GM12878 (cell line): ENCODE data around the gene GOLPH3. TPM values are rescaled to one million over a fixed set of nuclear protein-coding genes. Genes with fewer than 3 reads are reported as not detected.

Experiments
- ATAC-seq: fragments of 200-7000 bp; cut with Tn5 transposase; 3 replicates; pipeline ENCODE4 v1.9.1; 2020; ENCODE audit warnings: mild to moderate bottlenecking, moderate library complexity
- BruUV-seq: library from RNA; stranded (reverse); fragments of 400-500 nt; replicated peaks from 2 replicates; lab custom pipeline; 2021; lab: Mats Ljungman, UMichigan
- CTCF ChIA-PET: fragments of 300-600 bp; sonication (Branson Sonifier 250); formaldehyde crosslinking; extraction: SDS; loops from one replicate; lab custom pipeline; 2021; ENCODE audit warnings: inconsistent platforms; lab: Yijun Ruan, JAX
- POLR2A ChIA-PET: fragments of 350-600 bp; formaldehyde crosslinking; extraction: SDS; loops from one replicate; lab custom pipeline; 2021; ENCODE audit warnings: inconsistent platforms; lab: Charles Lee
- RAD21 ChIA-PET: fragments of 300-600 bp; sonication (Branson Sonifier 250); formaldehyde crosslinking; loops from one replicate; lab custom pipeline; 2023; ENCODE audit warnings: antibody characterized with exemption; ENCODE audit not compliant: unreplicated experiment; lab: Charles Lee
- SMC1A ChIA-PET: fragments of 300-600 bp; sonication (Branson Sonifier 250); formaldehyde crosslinking; loops from one replicate; lab custom pipeline; 2023; ENCODE audit not compliant: unreplicated experiment, uncharacterized antibody; lab: Charles Lee
- DNase-seq: peaks from one replicate; pipeline ENCODE4 v3.0.0-alpha.2; 2011; ENCODE audit warnings: low read depth, low spot score
- FAIRE-seq: peaks from 3 replicates; lab custom pipeline; 2011; peaks lifted over from hg19 to GRCh38; lab: Jason Lieb, UNC
- H2AFZ ChIP-seq: 2 replicates; pipeline ENCODE4 v1.6.0; 2011; ENCODE audit warnings: low read depth, low read length, control low read depth; ENCODE audit not compliant: control insufficient read depth
- H3K27ac ChIP-seq: 2 replicates; pipeline ENCODE4 v1.5.1; 2011; ENCODE audit warnings: control low read depth; ENCODE audit not compliant: control insufficient read depth, insufficient read depth
- H3K27me3 ChIP-seq, 2 experiments: replicated peaks in 1 of 2; 2 replicates each; pipeline versions ENCODE4 v1.6.0 to v1.6.1; 2011; ENCODE audit warnings: low read length in 1 of 2; ENCODE audit not compliant: control insufficient read depth in 2 of 2, insufficient read depth in 2 of 2
- H3K36me3 ChIP-seq, 2 experiments: 2 replicates each; pipeline ENCODE4 v1.5.1; 2011; ENCODE audit warnings: low read length in 1 of 2; ENCODE audit not compliant: control insufficient read depth in 2 of 2, insufficient read depth in 2 of 2
- H3K4me1 ChIP-seq: 2 replicates; pipeline ENCODE4 v1.6.1; 2011; ENCODE audit warnings: mild to moderate bottlenecking, low read length, moderate library complexity, mixed read lengths; ENCODE audit not compliant: control insufficient read depth, insufficient read depth
- H3K4me2 ChIP-seq: 2 replicates; pipeline ENCODE4 v1.6.0; 2011; ENCODE audit warnings: control low read depth; ENCODE audit not compliant: control insufficient read depth, insufficient read depth
- H3K4me3 ChIP-seq: fragments of 200-600 bp; sonication (generic); 2 replicates; pipeline ENCODE4 v1.5.1; 2016
- H3K79me2 ChIP-seq: 2 replicates; pipeline ENCODE4 v1.6.0; 2011; ENCODE audit warnings: low read length; ENCODE audit not compliant: control insufficient read depth, insufficient read depth
- H3K9ac ChIP-seq: 2 replicates; pipeline ENCODE4 v1.8.0; 2011; ENCODE audit warnings: low read length, control low read depth, mixed read lengths; ENCODE audit not compliant: control insufficient read depth, insufficient read depth
- H3K9me3 ChIP-seq: replicated peaks from 3 replicates; pipeline ENCODE4 v1.5.1; 2011; ENCODE audit warnings: mild to moderate bottlenecking, low read length; ENCODE audit not compliant: control insufficient read depth, insufficient read depth
- H4K20me1 ChIP-seq: 2 replicates; pipeline ENCODE4 v1.6.0; 2011; ENCODE audit not compliant: control insufficient read depth, insufficient read depth
- ASH2L ChIP-seq: fragments of 300-600, 200-600 bp; sonication (generic); IDR thresholded peaks from 2 replicates; pipeline ENCODE4 v1.6.1; 2017; ENCODE audit warnings: low read depth, mild to moderate bottlenecking, borderline replicate concordance
- CHD1 ChIP-seq: IDR thresholded peaks from 2 replicates; pipeline ENCODE4 v1.6.1; 2012; ENCODE audit warnings: low read depth, low read length, improper control_type of control experiment
- ESRRA ChIP-seq: IDR thresholded peaks from 2 replicates; pipeline ENCODE4 v1.6.1; 2012; ENCODE audit warnings: mild to moderate bottlenecking, low read length, improper control_type of control experiment
- FOXK2 ChIP-seq: fragments of 450-650 bp; IDR thresholded peaks from 2 replicates; pipeline ENCODE4 v1.6.1; 2017; ENCODE audit warnings: mild to moderate bottlenecking, moderate library complexity
- HDAC2 ChIP-seq: fragments of 200-600 bp; sonication (generic); IDR thresholded peaks from 2 replicates; pipeline ENCODE4 v1.6.1; 2017
- KAT2A ChIP-seq: conservative IDR thresholded peaks from 2 replicates; pipeline ENCODE4 v1.6.1; 2011; ENCODE audit warnings: low read depth, low read length; ENCODE audit not compliant: control insufficient read depth
- MYC ChIP-seq: IDR thresholded peaks from 2 replicates; pipeline ENCODE4 v1.6.1; 2011; ENCODE audit warnings: mild to moderate bottlenecking, low read length, moderate library complexity, inconsistent platforms; ENCODE audit not compliant: insufficient read depth, insufficient replicate concordance, insufficient read length, severe bottlenecking
- NBN ChIP-seq: fragments of 450-650 bp; IDR thresholded peaks from 2 replicates; pipeline ENCODE4 v1.6.1; 2016
- PAX8 ChIP-seq: fragments of 450-650 bp; IDR thresholded peaks from 2 replicates; pipeline ENCODE4 v1.6.1; 2017; ENCODE audit warnings: mild to moderate bottlenecking, moderate library complexity
- RB1 ChIP-seq: fragments of 450-650 bp; formaldehyde crosslinking; IDR thresholded peaks from 2 replicates; pipeline ENCODE4 v1.6.1; 2017; ENCODE audit warnings: mild to moderate bottlenecking, borderline replicate concordance
- SMAD5 ChIP-seq: IDR thresholded peaks from 2 replicates; pipeline ENCODE4 v1.6.1; 2016; ENCODE audit warnings: antibody characterized with exemption, low read depth
- STAT1 ChIP-seq: fragments of 450-650 bp; conservative IDR thresholded peaks from 2 replicates; pipeline ENCODE4 v1.6.1; 2014; ENCODE audit warnings: antibody characterized with exemption, mild to moderate bottlenecking
- TCF12 ChIP-seq: IDR thresholded peaks from 2 replicates; pipeline ENCODE4 v1.6.1; 2011; ENCODE audit warnings: low read depth, mild to moderate bottlenecking, low read length
- YY1 ChIP-seq: IDR thresholded peaks from 2 replicates; pipeline ENCODE4 v1.6.1; 2011; ENCODE audit warnings: low read depth, mild to moderate bottlenecking, low read length
- ZNF274 ChIP-seq: IDR thresholded peaks from one replicate; pipeline ENCODE4 v1.8.0; 2011; ENCODE audit not compliant: insufficient read length, insufficient read depth
- ZNF384 ChIP-seq: IDR thresholded peaks from 2 replicates; pipeline ENCODE4 v1.6.1; 2012; ENCODE audit warnings: low read depth, mild to moderate bottlenecking, low read length, improper control_type of control experiment, borderline replicate concordance
- WGBS: methylation state at CpG from one replicate; pipeline ENCODE4 v1.1.6; 2016; ENCODE audit warnings: low lambda C conversion rate; ENCODE audit not compliant: insufficient replicate concordance, insufficient coverage; ENCODE audit errors: missing lambda C conversion rate; 5-methylcytosine and 5-hydroxymethylcytosine counted together
- in situ Hi-C: fragments of 300-500 bp; cut with MboI; formaldehyde crosslinking; loops from 9 replicates; pipeline ENCODE4 v1.14.3; 2018; ENCODE audit warnings: mixed read lengths
- intact Hi-C: fragments of 100-400 bp; cut with micrococcal nuclease; formaldehyde crosslinking; loops from one replicate; pipeline ENCODE4 v1.14.2; 2022; ENCODE audit not compliant: unreplicated experiment
- polyA plus RNA-seq, 11 experiments: library from polyadenylated mRNA; depleted of rRNA in 4 of 11; unstranded in 6 of 11; stranded (reverse) in 5 of 11; fragments of >200 nt; fragmentation: Nextera tagmentation in 4 of 11; fragmentation: Illumina TruSeq in 1 of 11; extraction: Ambion mirVana in 4 of 11; extraction: Trizol in 1 of 11; gene quantifications; 1 replicate in 1 of 11; 2 replicates in 10 of 11; pipeline versions ENCODE4 v1.2.1 to v1.2.3, GENCODE V29; 2011 to 2016; ENCODE audit warnings: inconsistent platforms in 2 of 11, missing spikeins in 2 of 11, low read depth in 1 of 11
- total RNA-seq, 4 experiments: library from RNA; depleted of rRNA in 3 of 4; stranded (reverse); fragments of >200 nt in 3 of 4; fragmentation: Illumina TruSeq in 1 of 4; extraction: Trizol in 1 of 4; gene quantifications; 2 replicates each; pipeline versions ENCODE4 v1.2.1 to v1.2.3, GENCODE V29; 2013 to 2021
- TF ChIP-seq, protein P1 (sequence below): IDR thresholded peaks from 2 replicates; pipeline ENCODE4 v1.6.1; 2012; ENCODE audit warnings: low read length, inconsistent platforms
- TF ChIP-seq, protein P2 (sequence below): fragments of 150-350 bp; IDR thresholded peaks from 2 replicates; pipeline ENCODE4 v1.6.1; 2016; ENCODE audit warnings: low read depth, low read length
- TF ChIP-seq, protein P3 (sequence below): IDR thresholded peaks from 2 replicates; pipeline ENCODE4 v1.6.1; 2011; ENCODE audit warnings: low read depth, mild to moderate bottlenecking, low read length, moderate library complexity, borderline replicate concordance; ENCODE audit errors: extremely low read depth

Gene GOLPH3
- total and polyA plus RNA-seq, 10 of the 15 experiments (the other 5 are each of a cell fraction or from before 2014, with no cell fraction given), result 14.0 to 79.7 (median 43.2) TPM

DNA sequence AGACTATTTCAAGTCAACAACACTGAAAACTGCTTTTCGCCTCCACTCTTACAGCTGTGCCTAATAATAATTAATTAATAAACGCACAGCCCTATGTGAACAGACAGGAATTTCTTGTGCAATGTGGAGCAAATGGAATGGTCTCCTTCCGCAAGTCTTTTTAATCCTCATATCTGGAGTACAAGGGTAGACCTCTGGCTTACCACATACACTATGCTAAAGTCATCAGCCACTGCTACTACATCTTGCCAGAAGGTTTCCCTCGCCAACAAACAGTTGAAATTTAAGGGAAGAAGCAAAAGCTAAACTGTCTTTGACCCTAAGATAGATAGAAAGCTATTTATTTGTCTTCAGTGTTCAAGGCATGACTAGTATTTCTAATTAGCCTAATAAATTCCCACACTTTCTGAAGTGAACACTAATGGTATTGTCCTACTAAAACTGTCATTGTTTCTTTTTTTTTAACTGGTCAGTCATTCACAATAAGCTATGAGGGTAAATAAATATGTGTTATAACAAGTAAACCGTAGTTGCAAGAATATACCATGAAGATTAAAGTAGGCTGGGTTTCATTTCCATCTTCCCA, 63.9 kb downstream of the GOLPH3 start:
- SMC1A ChIA-PET, result interaction anchor here (1.1 kb wide), 1 partner anchor 218 kb away, joined by 4 read pairs; no protein-coding TSS in a partner anchor
- ATAC-seq (no peak), FAIRE-seq (no peak), DNase-seq (no peak)
- RAD21 ChIA-PET, result no interaction called here
- no peak overlapping the region for H3K9ac ChIP-seq
- intact Hi-C loops (no loop called here), in situ Hi-C loops (no loop called here)
- CTCF ChIA-PET, result interaction anchor here (1.4 kb wide), 1 partner anchor 218 kb away, joined by 3 read pairs; no protein-coding TSS in a partner anchor
- H3K4me2 ChIP-seq, result no peak overlapping the region
- no peaks in the 10 kb centered on the region for H3K27me3 ChIP-seq
- H3K36me3 ChIP-seq, result peaks cover 7 to 28% of the 10 kb centered on the region in 2 experiments
- BruUV-seq, result no TSS peak
- H3K27ac ChIP-seq, result no peak overlapping the region
- no peaks in the 10 kb centered on the region for H3K4me1 ChIP-seq
- no peak overlapping the region for H3K4me3 ChIP-seq
- no peak overlapping the region for H2AFZ ChIP-seq
- no peak for TF ChIP-seq ZNF274
- no peak for TF ChIP-seq CHD1
- TF ChIP-seq ZNF384, result no peak
- no peak for TF ChIP-seq ESRRA
- no peak for TF ChIP-seq ASH2L
- TF ChIP-seq PAX8, result no peak
- no peak for TF ChIP-seq STAT1
- TF ChIP-seq, protein P1, sequence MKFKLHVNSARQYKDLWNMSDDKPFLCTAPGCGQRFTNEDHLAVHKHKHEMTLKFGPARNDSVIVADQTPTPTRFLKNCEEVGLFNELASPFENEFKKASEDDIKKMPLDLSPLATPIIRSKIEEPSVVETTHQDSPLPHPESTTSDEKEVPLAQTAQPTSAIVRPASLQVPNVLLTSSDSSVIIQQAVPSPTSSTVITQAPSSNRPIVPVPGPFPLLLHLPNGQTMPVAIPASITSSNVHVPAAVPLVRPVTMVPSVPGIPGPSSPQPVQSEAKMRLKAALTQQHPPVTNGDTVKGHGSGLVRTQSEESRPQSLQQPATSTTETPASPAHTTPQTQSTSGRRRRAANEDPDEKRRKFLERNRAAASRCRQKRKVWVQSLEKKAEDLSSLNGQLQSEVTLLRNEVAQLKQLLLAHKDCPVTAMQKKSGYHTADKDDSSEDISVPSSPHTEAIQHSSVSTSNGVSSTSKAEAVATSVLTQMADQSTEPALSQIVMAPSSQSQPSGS, result no peak
- TF ChIP-seq NBN, result no peak
- no peak for TF ChIP-seq HDAC2
- TF ChIP-seq SMAD5, result no peak
- TF ChIP-seq RB1, result no peak
- TF ChIP-seq, protein P2, sequence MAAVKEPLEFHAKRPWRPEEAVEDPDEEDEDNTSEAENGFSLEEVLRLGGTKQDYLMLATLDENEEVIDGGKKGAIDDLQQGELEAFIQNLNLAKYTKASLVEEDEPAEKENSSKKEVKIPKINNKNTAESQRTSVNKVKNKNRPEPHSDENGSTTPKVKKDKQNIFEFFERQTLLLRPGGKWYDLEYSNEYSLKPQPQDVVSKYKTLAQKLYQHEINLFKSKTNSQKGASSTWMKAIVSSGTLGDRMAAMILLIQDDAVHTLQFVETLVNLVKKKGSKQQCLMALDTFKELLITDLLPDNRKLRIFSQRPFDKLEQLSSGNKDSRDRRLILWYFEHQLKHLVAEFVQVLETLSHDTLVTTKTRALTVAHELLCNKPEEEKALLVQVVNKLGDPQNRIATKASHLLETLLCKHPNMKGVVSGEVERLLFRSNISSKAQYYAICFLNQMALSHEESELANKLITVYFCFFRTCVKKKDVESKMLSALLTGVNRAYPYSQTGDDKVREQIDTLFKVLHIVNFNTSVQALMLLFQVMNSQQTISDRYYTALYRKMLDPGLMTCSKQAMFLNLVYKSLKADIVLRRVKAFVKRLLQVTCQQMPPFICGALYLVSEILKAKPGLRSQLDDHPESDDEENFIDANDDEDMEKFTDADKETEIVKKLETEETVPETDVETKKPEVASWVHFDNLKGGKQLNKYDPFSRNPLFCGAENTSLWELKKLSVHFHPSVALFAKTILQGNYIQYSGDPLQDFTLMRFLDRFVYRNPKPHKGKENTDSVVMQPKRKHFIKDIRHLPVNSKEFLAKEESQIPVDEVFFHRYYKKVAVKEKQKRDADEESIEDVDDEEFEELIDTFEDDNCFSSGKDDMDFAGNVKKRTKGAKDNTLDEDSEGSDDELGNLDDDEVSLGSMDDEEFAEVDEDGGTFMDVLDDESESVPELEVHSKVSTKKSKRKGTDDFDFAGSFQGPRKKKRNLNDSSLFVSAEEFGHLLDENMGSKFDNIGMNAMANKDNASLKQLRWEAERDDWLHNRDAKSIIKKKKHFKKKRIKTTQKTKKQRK, result no peak
- no peak for TF ChIP-seq KAT2A
- no peak for TF ChIP-seq FOXK2
- no peak for TF ChIP-seq TCF12
- TF ChIP-seq, protein P3, sequence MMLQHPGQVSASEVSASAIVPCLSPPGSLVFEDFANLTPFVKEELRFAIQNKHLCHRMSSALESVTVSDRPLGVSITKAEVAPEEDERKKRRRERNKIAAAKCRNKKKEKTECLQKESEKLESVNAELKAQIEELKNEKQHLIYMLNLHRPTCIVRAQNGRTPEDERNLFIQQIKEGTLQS, result no peak
- TF ChIP-seq MYC, result no peak
- no peak for TF ChIP-seq YY1
- no peaks in the 10 kb centered on the region for H3K9me3 ChIP-seq
- no peaks in the 10 kb centered on the region for H3K79me2 ChIP-seq
- WGBS, result 82% methylated on average over 5 of the region's 5 CpGs
- POLR2A ChIA-PET, result no interaction called here
- no peaks in the 10 kb centered on the region for H4K20me1 ChIP-seq
